Right lobe of liver (tissue), 4 donors: ENCODE results near the gene CORO6.

Source experiments
- POLR2A ChIP-seq: fragments of 450-650 bp; IDR thresholded peaks from one replicate; pipeline ENCODE4 v1.6.1; 2017; ENCODE audit warnings: antibody characterized with exemption, mild to moderate bottlenecking
- TF ChIP-seq, protein P1 (sequence below), 4 donors: fragments of 200-600 bp in 3 of 4; fragments of 450-650 bp in 1 of 4; IDR thresholded peaks; one replicate each; pipeline versions ENCODE4 v1.5.1 to v1.8.0; 2016 to 2022; ENCODE audit warnings: antibody characterized with exemption in 4 of 4, mild to moderate bottlenecking in 2 of 4
- donor health status: DM: no; HTN: no; CAD: no.
- donor health status: DM: no; HTN: no; CAD: no.
- donor health status: DM: no; HTN: yes; CAD: no.

DNA sequence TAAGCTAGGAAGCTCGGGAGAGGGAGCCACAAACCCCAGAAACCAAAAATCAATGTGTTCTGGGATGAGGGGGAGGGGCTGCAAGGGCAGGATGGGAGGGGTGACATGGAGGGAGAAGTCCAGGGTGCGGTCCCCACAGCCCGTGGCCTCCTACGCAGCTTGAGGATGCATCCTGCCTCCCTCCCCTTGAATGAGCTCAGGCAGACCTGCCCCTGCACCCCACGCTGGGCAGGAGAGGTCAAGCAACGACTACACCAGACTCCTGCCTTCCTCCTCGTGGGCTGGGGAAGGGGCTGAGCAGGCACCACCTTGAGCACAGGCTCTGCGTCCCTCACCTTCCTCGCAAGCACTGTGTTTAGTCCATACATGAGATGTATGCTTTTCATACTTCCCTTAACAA is 25.9 kb downstream of the CORO6 start:
- TF ChIP-seq, protein P1, sequence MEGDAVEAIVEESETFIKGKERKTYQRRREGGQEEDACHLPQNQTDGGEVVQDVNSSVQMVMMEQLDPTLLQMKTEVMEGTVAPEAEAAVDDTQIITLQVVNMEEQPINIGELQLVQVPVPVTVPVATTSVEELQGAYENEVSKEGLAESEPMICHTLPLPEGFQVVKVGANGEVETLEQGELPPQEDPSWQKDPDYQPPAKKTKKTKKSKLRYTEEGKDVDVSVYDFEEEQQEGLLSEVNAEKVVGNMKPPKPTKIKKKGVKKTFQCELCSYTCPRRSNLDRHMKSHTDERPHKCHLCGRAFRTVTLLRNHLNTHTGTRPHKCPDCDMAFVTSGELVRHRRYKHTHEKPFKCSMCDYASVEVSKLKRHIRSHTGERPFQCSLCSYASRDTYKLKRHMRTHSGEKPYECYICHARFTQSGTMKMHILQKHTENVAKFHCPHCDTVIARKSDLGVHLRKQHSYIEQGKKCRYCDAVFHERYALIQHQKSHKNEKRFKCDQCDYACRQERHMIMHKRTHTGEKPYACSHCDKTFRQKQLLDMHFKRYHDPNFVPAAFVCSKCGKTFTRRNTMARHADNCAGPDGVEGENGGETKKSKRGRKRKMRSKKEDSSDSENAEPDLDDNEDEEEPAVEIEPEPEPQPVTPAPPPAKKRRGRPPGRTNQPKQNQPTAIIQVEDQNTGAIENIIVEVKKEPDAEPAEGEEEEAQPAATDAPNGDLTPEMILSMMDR (IDR thresholded peaks at IDR 0.05): no peak
- TF ChIP-seq POLR2A: no peak
